Gastrocnemius medialis (tissue), 4 donors: ENCODE measurements around the gene RBKS.
"Not testable (repeated sequence)": the region's sequence is repeated elsewhere in the genome, so short reads cannot be mapped to it uniquely, and the experiment has no call there.

Experiments used
- POLR2A ChIP-seq, 2 donors: fragments of 450-650 bp; IDR thresholded peaks; one replicate each; pipeline ENCODE4 v1.6.1; 2017; ENCODE audit warnings: antibody characterized with exemption in 2 of 2, mild to moderate bottlenecking in 2 of 2, moderate library complexity in 2 of 2
- TF ChIP-seq, protein P1 (sequence below), 5 experiments: fragments of 450-650 bp in 3 of 5; fragments of 200-600 bp in 2 of 5; sonication (generic) in 2 of 5; IDR thresholded peaks in 4 of 5; conservative IDR thresholded peaks in 1 of 5; 1 replicate in 4 of 5; 2 replicates in 1 of 5; pipeline ENCODE4 v1.5.1; 2016 to 2019; ENCODE audit warnings: antibody characterized with exemption in 5 of 5, mild to moderate bottlenecking in 3 of 5, moderate library complexity in 3 of 5

DNA sequence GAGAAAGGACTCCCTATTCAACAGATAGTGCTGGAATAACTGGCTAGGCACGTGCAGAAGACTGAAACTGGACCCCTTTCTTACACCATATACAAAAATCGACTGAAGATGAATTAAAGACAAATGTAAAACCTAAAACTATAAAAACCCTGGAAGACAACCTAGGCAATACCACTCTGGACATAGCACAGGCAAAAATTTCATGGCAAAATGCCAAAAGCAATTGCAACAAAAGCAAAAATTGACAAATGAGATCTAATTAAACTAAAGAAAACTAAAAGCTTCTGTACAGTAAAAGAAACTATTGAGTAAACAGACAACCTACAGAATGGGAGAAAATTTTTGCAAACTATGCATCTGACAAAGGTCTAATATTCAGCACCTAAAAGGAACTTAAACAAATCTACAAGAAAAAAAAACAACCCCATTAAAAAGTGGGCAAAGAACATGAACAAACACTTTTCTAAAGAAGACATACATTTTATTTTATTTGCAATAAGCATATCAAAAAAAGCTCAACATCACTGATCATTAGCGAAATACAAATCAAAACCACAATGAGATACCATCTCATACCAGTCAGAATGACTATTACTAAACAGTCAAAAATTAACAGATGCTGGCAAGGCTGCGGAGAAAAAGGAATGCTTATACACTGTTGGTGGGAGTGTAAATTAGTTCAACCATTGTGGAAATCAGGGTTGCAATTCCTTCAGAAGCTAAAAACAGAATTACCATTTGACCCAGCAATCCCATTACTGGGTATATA, 8.2 kb downstream of the RBKS start:
- TF ChIP-seq, protein P1, sequence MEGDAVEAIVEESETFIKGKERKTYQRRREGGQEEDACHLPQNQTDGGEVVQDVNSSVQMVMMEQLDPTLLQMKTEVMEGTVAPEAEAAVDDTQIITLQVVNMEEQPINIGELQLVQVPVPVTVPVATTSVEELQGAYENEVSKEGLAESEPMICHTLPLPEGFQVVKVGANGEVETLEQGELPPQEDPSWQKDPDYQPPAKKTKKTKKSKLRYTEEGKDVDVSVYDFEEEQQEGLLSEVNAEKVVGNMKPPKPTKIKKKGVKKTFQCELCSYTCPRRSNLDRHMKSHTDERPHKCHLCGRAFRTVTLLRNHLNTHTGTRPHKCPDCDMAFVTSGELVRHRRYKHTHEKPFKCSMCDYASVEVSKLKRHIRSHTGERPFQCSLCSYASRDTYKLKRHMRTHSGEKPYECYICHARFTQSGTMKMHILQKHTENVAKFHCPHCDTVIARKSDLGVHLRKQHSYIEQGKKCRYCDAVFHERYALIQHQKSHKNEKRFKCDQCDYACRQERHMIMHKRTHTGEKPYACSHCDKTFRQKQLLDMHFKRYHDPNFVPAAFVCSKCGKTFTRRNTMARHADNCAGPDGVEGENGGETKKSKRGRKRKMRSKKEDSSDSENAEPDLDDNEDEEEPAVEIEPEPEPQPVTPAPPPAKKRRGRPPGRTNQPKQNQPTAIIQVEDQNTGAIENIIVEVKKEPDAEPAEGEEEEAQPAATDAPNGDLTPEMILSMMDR (IDR thresholded peaks at IDR 0.05 in 4 of 5, conservative IDR thresholded peaks at IDR 0.05 in 1 of 5): not testable (repeated sequence)
- TF ChIP-seq POLR2A (IDR thresholded peaks at IDR 0.05): not testable (repeated sequence)
